CD4-positive, alpha-beta T cell treated with Interleukin-6 for 4 hours (primary cell): Measurements from ENCODE around the gene TPX2.
"Not testable (repeated sequence)": the region's sequence is repeated elsewhere in the genome, so short reads cannot be mapped to it uniquely, and the experiment has no call there.

ENCODE experiments used
- DNase-seq: peaks from one replicate; pipeline ENCODE4 v3.0.0-alpha.2; 2020; ENCODE audit warnings: mixed read lengths

Gene TPX2

GRCh38 chr20:31815408-31816188, 76.5 kb downstream of the TPX2 start:
- no peak for DNase-seq

GRCh38 chr20:31816221-31816620, 77.1 kb downstream of the TPX2 start:
- no peak for DNase-seq

- no peak for DNase-seq
These were observed 78.4 kb downstream of the TPX2 start for GRCh38 chr20:31817461-31817860.

- DNase-seq: no peak
These were observed 79.4 kb downstream of the TPX2 start for GRCh38 chr20:31818376-31818908.

- no peak for DNase-seq
These were observed 80.1 kb downstream of the TPX2 start, which contains the start of gene MYLK2 for GRCh38 chr20:31819083-31819784. Gene MYLK2 (plus strand): TSS chr20:31819356. CDS start chr20:31819581, 225 bp downstream.

GRCh38 chr20:31820228-31820627, 81.1 kb downstream of the TPX2 start:
- DNase-seq: no peak

GRCh38 chr20:31821427-31821826, 82.3 kb downstream of the TPX2 start:
- DNase-seq: no peak

GRCh38 chr20:31822421-31823330, 83.6 kb downstream of the TPX2 start:
- DNase-seq: peak; percentile 82

GRCh38 chr20:31823360-31824124, 84.5 kb downstream of the TPX2 start:
- DNase-seq: no peak

GRCh38 chr20:31824125-31824485, 85.0 kb downstream of the TPX2 start:
- DNase-seq: no peak

- no peak for DNase-seq
These were observed 85.6 kb downstream of the TPX2 start for GRCh38 chr20:31824554-31825313.

- no peak for DNase-seq
These were observed 87.0 kb downstream of the TPX2 start for GRCh38 chr20:31826074-31826473.

- no peak for DNase-seq
These were observed 88.0 kb downstream of the TPX2 start for GRCh38 chr20:31827059-31827458.

- not testable (repeated sequence) for DNase-seq
These were observed 88.9 kb downstream of the TPX2 start for GRCh38 chr20:31828016-31828415.

GRCh38 chr20:31829731-31830130, 90.6 kb downstream of the TPX2 start:
- DNase-seq: no peak

- DNase-seq: no peak
These were observed 91.4 kb downstream of the TPX2 start for GRCh38 chr20:31830406-31830981.

- no peak for DNase-seq
These were observed 92.1 kb downstream of the TPX2 start for GRCh38 chr20:31831211-31831610.

GRCh38 chr20:31831771-31832306, 92.7 kb downstream of the TPX2 start:
- no peak for DNase-seq

GRCh38 chr20:31833130-31833930, 94.2 kb downstream of the TPX2 start:
- DNase-seq: peak; percentile 60
